NCI-H345 treated with DMSO at 0.1 percent for 48 hours (cell line): Measurements from ENCODE around the gene NET1.
"Not testable (repeated sequence)": the region's sequence is repeated elsewhere in the genome, so short reads cannot be mapped to it uniquely, and the experiment has no call there.

Source experiments
- DNase-seq: peaks from one replicate; lab custom pipeline; 2025; ENCODE audit not compliant: unreplicated experiment; lab: John Stamatoyannopoulos, UW

NET1 gene

GRCh38 chr10:5399332-5399731 lies 13.0 kb upstream of the NET1 start:
- DNase-seq = no peak

- DNase-seq = peak; percentile 81
These were observed 11.7 kb upstream of the NET1 start for GRCh38 chr10:5400468-5401240.

GRCh38 chr10:5402798-5403197 lies 9.6 kb upstream of the NET1 start:
- DNase-seq = no peak

- DNase-seq = no peak
These were observed 7.9 kb upstream of the NET1 start, which contains the start of gene TUBAL3 for GRCh38 chr10:5404208-5405041. TSS of gene TUBAL3 (minus strand) at chr10:5404828. CDS start at chr10:5404792, 36 bp downstream.

GRCh38 chr10:5406918-5407317 lies 5.4 kb upstream of the NET1 start:
- DNase-seq = no peak

GRCh38 chr10:5410787-5411186 lies 1.6 kb upstream of the NET1 start:
- not testable (repeated sequence) for DNase-seq

GRCh38 chr10:5411941-5412276 lies 448 bp upstream of the NET1 start:
- DNase-seq = no peak

GRCh38 chr10:5413012-5413938 lies 918 bp downstream of the NET1 start:
- no peak for DNase-seq

GRCh38 chr10:5416981-5417380 lies 4.6 kb downstream of the NET1 start:
- no peak for DNase-seq

GRCh38 chr10:5418584-5418983 lies 6.2 kb downstream of the NET1 start:
- no peak for DNase-seq

GRCh38 chr10:5419466-5420094 lies 7.2 kb downstream of the NET1 start:
- no peak for DNase-seq

- DNase-seq = no peak
These were observed 11.4 kb downstream of the NET1 start for GRCh38 chr10:5423771-5424170.

- DNase-seq = no peak
These were observed 12.4 kb downstream of the NET1 start for GRCh38 chr10:5424751-5425150.

GRCh38 chr10:5428133-5428532 lies 15.8 kb downstream of the NET1 start:
- DNase-seq = no peak

- no peak for DNase-seq
These were observed 20.8 kb downstream of the NET1 start for GRCh38 chr10:5433182-5433581.

- peak; percentile 17 for DNase-seq
These were observed 21.8 kb downstream of the NET1 start for GRCh38 chr10:5434017-5434753.

GRCh38 chr10:5435328-5435727 lies 23.0 kb downstream of the NET1 start:
- no peak for DNase-seq

GRCh38 chr10:5440206-5440605 lies 27.8 kb downstream of the NET1 start:
- no peak for DNase-seq

- no peak for DNase-seq
These were observed 28.7 kb downstream of the NET1 start for GRCh38 chr10:5441106-5441505.
